ENCODE results near the gene REXO4.
"Not testable (repeated sequence)": the region's sequence is repeated elsewhere in the genome, so short reads cannot be mapped to it uniquely, and the experiment has no call there.

Gene REXO4

DNA sequence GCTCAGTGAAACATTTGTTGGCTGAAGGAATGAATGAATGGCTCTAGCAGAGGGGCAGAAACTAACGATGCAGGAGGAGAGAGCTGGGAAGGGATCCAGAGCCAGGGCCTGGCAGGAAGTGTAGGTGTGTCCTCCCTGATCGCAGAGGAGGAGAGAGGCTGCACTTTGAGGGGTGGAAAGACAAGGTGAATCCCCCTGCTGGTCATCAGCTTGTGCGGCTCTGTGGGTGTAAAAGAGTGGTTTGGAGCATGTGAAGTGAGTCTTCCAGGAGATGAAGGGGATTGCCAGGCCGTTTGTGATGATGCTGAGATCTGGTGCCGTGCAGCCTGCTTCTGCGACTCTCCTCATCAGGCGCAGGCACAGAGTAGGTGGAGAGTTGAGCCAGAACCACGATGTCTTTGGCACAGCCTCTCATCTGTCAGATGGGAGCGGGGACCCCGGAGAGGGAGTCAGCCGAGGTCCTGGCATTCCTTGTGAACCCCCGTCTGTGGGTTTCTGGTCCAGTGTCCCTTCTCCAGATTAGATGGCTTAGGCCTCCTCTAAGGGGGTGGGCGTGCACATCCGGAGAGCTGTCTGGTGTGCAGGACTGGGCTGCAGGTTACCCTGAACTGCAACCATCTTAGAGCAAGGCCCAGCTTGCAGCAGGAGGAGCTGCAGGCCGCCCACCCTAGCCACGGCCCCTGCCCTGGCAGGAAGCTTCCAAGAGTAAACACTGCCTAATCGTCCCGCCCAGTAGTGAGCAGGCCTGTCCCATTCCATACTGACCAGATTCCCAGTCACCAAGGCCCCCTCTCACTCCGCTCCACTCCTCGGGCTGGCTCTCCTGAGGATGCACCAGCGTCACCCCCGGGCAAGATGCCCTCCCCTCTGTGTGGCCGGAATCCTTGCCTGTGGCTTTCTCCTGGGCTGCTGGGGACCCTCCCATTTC lies 4.1 kb upstream of the REXO4 start, which contains the start of gene ADAMTS13:
TSS of gene ADAMTS13 (plus strand) at position 753 of the 928 bp plus-strand sequence. CDS start at position 830, 77 bp downstream.
- no peak for DNase-seq (ENCODE audit: low spot score)

DNA sequence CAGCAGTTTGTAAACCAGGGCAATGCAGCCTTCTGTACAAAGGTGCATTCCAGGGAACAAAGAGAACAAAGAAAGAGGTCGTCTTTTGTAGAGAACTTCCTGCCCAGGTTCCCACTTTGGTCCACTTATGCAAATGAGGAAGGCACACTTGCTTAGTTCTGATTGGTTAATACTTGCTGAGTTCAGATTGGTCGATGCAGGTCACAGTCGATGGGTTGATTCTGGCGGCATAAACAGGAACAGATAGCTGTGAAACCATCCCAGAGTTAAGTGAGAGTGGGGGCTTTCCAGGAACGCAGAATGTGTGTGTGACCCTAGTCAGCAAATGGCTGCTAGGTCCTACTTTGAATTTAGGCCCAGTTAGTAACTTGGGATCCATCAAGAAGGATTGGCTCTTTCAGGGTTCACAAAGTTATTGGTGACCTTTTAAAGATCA lies 2.6 kb upstream of the REXO4 start:
- no peak for DNase-seq (ENCODE audit: low spot score)

DNA sequence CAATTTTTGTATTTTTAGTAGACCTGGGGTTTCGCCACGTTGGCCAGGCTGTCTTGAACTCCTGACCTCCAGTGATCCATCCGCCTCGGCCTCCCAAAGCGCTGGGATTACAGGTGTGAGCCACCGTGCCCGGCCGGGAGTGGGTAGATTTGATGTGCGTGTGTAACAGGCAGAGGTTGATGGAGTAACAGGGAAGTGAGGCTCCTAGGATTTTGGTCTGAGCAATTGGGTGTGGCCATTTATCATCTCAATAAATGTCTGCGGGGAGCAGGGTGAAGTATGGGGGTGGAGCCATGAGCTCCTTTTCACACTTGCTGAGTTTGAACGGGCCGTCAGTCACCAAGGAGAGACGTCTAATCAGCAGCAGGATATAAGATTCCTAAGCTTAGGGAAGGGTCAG lies 1.2 kb upstream of the REXO4 start:
- no peak for DNase-seq (ENCODE audit: low spot score)

DNA sequence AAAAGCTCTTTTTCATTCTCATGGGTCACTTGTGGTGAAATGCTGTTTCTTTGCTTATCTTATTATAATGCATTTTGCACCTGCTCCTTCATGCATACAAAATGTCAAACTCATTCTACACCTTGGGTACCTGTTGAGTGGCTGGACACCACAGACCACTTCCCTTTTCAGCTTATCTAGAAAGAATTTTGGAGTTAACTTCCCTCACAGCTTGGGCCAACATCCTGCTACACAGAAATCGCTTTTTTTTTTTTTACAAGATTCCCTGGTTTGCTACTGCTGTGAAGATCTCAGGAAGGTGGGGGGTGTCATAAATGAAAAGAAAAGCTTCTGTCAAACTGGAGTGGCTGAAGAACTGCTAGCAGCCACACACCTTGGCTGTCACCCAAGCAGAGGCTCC lies 2.6 kb downstream of the REXO4 start:
- DNase-seq (ENCODE audit: low spot score): no peak

DNA sequence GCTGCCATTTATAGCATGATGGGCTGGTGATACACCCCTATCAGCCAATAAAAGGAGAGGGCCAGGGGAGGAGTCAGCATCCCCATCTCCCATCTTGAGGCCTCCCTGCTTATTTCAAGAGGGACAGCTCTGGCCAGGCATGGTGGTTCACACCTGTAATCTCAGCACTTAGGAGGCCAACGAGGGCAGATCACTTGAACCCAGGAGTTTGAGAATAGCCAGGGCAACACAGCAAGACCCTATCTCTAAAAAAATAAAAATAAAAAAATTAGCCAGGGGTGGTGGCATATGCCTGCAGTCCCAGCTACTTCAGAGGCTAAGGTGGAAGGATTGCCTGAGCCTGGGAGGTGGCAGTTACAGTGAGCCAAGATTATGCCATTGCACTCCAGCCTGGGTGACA lies 9.8 kb downstream of the REXO4 start:
- DNase-seq (ENCODE audit: low spot score): no peak

DNA sequence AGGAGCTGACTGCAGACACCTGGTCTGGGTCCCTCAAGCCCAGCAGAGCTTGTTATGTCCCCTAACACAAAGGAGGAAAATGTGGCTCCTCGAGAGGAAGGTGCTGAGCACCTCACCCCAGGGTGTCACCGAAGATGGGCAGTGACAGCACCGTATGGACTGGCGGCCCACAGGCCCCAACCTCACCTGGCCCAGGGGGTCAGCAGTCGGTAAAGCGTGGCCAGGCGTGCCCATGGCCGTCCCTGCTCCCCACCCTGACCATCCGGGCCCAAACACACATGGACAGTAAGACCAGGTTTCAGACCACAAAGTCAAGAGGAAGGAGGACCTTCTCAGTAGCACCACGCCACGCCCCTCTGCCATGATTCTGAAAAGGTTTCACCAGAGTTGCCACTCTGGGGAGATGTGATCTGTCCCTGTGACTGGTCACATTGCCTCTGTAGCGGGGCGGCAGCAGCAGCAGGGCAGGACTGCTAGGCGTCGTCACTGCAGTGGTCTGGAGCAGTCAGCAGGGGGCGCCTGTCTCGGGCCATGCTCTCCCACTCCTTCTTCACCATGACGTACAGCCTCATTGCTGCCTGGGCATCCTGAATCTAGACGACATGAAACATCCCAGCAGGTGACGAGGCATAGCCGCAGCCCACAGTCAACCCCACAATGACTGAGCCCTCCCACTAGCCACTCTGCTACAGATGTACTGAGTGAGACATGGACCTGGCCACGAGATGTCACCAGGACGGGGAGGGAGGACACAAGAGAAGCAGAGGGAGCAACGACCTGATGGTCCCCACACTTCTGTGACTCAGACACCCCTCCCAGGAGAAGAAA lies 11.1 kb downstream of the REXO4 start:
- peak; percentile 92 for DNase-seq (ENCODE audit: low spot score)

DNA sequence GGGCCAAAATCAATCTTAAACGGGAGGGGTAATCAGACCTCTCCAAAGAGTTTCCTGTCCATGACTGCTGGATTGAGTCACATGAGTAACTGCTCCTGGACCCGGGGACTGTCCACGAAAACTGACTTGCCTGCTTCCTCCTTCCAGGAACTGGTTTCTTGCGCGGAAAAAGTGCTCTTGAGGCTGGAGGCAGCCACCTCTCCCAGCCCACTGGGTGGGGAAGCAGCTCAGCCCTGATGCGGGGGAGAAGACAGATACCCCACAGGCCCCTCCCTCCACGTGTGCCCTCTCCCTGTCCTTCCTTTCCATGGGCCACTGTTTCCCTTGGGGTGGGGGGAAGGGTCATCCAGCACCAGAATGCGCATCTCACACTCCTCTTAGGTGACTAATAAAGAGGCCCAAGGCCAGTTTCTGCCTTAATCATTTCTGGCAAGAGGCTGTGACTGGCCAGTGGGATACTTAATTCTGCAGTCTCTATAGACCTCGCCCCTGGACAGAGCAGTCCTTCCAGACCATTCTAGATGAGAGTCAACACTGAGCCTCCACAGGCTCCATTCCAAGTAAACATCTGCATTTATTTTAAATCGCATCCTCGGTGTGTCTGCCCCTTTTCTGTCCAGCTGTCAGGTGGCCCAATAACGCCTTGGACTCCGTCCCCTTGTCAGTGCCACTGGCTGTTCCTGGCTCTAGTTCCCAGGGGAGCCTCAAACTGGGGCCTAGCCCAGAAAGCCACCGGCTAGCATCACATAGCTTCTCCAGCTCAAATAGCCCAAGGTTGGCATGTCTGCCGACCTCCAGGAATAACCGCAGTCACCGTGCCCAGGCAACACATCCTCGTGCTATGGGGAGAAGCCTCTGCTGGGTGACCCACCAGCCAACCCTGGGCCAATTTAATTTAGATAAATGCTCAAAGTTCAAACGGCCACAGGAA lies 12.0 kb downstream of the REXO4 start:
- DNase-seq (ENCODE audit: low spot score): peak; percentile 25

DNA sequence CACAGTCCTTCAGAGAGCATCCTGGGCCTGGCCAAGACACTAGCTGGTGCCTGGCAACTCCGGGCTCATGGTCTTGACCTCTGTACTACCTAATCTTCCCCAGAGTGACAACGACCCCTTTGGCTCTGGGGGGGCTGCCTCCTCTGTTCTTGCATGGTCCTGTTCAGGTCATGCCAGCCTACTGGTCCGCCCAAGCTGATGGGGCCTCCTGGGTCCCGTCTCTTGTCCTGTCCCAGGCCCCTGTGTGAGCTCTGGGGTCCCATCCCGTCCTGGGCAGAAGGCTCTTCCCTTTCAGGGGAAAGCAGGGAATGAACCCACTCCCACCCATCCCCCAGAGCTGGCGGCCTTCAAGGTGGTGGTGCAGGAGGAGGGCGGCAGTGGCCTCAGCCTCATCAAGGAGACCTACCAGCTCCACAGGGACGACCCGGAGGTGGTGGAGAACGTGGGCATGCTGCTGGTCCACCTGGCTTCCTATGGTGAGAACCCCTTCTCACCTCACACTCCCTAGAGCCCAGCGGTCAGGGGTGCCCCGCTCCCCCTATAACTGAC lies 13.3 kb downstream of the REXO4 start:
- DNase-seq (ENCODE audit: low spot score): no peak

DNA sequence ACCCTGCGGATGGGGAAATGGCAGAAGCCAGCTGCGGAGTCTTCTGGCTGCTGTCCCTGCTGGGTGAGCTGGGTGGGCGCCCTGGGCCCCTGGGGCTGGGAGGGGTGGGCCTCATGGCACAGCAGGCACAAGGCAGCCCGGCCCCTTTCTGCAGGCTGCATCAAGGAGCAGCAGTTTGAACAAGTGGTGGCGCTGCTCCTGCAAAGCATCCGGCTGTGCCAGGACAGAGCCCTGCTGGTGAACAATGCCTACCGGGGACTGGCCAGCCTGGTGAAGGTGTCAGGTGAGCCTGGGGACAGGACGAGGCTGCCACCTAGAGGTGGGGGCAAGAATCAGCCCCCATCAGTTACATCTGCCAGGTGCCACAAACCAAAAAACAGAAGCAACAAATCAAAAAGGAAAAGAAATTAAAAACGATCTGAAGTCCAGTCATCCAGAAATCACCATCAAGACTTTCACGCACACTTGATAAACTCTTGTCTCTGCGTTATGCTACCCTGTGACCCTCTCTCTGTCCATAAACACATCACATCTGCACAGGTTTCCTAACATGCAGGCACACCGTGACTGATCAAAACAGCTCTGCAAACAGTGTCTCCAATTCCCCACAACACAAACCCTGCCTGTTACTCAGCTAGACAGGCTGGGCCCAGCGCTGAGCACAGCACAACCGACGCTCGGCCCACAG lies 13.9 kb downstream of the REXO4 start:
- peak; percentile 52 for DNase-seq (ENCODE audit: low spot score)

DNA sequence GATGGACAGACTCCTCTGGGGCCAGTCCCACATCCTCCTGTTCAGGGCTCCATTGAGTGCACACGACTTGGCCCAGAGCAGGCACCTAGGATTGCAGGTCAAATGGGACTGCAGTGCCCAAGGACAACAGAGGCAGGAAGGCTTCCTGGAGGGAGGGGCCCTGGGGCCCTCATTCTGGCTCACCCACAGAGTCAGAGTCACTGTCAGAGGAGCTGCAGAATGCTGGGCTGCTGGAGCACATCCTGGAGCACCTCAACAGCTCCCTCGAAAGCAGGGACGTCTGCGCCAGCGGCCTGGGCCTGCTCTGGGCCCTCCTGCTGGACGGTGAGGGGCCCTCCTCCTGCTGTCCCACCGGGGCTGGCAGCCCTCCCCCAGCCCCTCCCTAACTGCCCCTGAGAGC lies 15.1 kb downstream of the REXO4 start:
- no peak for DNase-seq (ENCODE audit: low spot score)

DNA sequence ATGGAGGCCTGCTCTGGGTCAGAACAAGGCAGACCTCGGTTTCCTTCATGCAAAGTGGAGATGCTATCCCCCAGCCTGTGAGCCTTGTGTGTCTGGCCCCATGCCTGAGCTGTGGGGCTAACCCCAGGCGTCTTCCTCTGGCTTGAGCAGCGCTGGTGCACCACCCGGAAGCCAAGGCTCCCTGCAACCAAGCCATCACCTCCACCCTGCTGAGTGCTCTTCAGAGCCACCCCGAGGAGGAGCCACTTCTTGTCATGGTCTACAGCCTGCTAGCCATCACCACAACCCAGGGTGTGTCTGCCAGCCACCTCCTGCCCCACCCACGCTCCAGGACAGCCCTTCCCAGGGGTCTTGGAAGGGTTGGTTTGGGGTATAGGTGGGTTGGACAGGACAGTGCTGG lies 16.2 kb downstream of the REXO4 start:
- DNase-seq (ENCODE audit: low spot score): no peak

DNA sequence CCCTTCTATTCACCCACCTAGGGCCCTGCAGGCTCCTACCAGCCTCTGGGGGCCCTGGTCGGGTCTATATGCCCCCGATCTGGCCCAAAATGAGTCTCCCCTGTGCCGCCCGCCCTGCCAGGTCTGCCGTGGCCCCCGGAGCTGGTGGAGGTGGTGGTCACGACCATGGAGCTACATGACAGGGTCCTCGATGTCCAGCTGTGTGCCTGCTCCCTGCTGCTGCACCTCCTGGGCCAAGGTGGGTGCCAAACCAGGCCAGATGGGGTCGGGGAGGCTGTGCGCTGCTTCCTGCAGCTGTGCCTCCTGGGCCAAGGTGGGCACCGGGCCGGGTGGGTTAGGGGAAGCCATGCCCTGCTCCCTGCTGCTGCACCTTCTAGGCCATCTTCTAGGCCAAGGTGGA lies 17.5 kb downstream of the REXO4 start:
- DNase-seq (ENCODE audit: low spot score): no peak

DNA sequence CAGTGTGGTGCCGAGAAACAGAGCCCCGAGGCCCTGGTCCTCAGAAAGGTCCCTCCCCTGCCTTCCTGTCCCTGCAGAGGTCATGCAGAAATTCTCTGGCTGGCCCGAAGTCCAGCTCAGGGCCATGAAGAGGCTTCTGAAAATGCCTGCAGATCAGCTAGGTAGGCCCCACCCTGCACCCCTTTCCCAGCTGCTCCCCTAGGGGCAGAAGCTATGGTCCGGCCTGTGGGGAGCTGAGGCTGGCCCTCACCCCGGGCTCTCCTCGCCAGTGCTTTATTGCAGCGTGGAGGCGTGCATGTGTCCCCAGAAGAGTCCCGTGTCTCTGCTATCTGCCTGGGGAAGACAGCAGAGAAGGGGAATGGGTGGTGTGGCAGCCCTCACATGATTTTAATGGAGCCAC lies 19.9 kb downstream of the REXO4 start:
- DNase-seq (ENCODE audit: low spot score): no peak

DNA sequence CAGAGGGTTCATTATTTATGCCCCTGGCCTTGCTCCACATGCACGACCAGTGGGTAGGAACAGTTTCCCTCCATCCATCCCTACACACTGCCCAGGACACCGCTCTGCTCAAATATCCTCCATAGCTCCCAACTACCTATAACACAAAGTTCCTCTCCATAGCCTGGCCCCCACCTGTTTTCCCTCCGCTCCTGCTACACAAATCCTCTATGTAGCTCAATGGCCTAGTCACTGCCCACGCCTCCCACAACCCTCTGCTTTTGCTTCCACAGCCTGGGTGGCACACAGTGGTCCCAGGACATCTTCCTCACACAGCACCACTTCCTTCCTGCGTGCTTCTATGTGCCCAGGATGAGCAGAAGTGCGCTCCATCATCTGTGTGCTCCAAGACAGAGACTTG lies 20.4 kb downstream of the REXO4 start:
- no peak for DNase-seq (ENCODE audit: low spot score)

DNA sequence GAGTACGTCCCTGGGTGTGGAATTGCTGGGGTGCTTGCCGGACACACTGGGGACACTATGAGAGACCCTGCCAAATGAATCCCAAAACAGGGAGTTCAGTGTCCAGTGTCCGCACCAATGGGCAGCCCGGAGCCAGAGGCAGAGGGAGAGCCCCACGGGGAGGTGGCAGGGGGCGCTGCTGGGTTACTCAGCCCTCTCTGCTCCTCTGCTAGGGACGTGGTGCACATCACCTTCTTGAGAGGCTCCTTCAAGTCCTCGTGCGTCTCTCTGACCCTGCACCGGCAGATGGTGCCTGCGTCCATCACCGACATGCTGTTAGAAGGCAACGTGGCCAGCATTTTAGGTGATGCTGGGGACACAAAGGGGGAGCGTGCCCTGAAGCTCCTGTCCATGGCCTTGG lies 20.9 kb downstream of the REXO4 start:
- peak; percentile 51 for DNase-seq (ENCODE audit: low spot score)

DNA sequence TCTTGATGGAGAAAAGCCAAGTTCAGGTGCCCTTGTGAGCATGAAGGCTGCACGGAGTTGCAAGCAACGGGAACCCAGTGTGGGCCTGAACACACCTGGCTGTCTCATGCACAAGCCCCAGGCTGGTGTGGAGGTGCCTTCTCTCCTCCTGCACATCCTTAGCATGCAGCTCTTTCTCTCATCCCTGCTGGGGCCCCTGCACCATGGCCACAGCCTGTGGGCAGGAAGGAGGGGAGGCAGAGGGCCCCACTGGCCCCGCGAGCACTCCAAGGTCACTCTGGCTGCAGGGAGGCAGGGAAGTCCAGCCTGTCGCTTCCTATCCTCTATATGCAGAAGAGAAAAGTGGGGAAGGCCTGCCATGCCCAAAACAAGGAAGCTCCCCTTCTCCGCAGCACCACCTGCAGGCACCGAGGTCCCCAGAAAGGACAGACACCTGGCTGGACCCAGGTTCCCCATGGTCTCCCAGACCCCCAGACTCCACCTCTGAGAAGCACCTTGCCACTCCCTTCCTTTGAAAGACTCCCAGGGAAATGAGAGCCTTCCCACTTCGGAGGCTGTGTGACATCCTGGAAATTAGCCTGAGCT lies 23.0 kb downstream of the REXO4 start:
- DNase-seq (ENCODE audit: low spot score): no peak

DNA sequence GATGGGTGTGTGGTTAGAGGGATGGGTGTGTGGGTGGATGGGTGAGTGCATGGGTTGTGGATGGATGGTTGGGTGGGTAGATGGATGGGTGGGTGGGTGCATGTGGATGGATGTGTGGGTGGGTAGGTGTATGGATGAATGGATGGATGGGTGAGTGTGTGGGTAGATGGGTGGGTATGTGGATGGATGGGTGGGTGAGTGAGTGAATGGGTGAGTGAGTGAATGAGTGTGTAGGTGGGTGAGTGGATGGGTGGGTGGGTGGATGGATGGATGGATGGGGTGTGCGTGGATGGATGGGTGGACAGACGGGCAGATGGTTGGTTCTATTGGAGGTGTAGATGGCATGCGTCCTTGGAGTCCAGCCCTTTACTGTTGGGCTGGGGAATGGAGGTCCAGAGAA lies 24.4 kb downstream of the REXO4 start:
- no peak for DNase-seq (ENCODE audit: low spot score)

DNA sequence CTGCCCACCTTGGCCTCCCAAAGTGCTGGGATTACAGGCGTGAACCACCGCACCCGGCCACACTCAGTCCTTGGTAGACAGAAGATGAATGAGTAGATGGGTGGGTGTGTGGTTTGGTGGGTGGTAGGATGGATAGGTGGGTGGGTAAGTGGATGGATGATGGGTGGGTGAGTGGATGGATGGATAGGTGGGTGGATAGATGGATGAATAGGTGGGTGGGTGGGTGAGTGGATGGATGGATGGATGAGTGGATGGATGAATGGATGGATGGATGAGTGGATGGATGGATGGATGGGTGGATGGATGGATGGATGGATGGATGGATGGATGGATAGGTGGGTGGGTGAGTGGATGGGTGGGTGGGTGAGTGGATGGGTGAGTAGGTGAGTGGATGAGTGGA lies 25.5 kb downstream of the REXO4 start:
- DNase-seq (ENCODE audit: low spot score): not testable (repeated sequence)

DNA sequence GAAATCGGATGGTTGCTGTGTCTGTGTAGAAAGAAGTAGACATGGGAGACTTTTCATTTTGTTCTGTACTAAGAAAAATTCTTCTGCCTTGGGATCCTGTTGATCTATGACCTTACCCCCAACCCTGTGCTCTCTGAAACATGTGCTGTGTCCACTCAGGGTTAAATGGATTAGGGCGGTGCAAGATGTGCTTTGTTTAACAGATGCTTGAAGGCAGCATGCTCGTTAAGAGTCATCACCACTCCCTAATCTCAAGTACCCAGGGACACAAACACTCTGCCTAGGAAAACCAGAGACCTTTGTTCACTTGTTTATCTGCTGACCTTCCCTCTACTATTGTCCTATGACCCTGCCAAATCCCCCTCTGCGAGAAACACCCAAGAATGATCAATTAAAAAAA lies 26.4 kb downstream of the REXO4 start:
- not testable (repeated sequence) for DNase-seq (ENCODE audit: low spot score)

DNA sequence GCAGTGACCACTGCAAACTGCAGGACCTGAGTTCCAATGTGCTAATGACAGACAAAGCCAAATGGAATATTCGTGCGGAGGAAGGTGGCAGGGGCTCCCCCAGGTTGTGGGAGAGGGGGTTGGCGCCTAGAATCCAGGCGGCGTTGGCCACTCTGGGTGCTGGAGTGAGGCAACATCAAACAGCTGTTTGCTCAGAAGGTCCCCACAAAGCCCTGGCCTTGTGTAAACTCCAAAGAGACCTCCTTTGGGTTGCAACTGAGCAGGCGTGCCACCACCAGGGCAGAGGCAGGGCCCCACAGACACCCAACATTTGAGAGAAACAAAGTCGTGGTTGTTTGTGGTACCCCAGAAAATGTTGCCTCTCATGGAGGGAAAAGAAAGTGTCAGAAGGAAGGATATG lies 27.1 kb downstream of the REXO4 start:
- DNase-seq (ENCODE audit: low spot score): no peak

DNA sequence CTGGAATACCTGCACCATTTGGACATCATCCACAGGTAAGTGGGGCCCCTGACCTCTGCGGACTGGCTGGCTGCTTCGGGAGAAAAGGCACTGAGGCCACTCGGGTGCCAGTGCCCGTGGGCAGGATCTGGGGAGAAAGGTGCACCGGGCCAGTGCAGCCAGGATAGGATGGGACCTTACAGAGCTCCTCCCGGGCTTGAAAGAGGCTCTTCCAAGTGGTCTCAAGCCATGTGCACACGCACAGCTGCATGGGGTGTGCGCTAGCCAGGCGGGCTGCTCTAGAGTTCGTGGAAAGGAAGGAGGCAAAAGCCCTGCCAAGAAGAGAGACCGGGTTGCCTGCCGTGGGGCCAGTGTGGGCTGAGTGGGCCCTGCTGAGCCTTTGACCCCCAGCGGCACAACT lies 28.2 kb downstream of the REXO4 start:
- DNase-seq (ENCODE audit: low spot score): no peak

All from GM03348 (cell line).